GM20000 (cell line): ENCODE results near the gene CATSPER4.

ENCODE experiments used
- DNase-seq: peaks from one replicate; pipeline ENCODE4 v3.0.0; 2012; ENCODE audit warnings: low spot score
- TF ChIP-seq, protein P1 (sequence below): IDR thresholded peaks from 2 replicates; pipeline ENCODE4 v1.5.1; 2012; ENCODE audit warnings: mild to moderate bottlenecking, control low read depth; ENCODE audit errors: extremely low read depth, missing control alignments

Gene CATSPER4

DNA sequence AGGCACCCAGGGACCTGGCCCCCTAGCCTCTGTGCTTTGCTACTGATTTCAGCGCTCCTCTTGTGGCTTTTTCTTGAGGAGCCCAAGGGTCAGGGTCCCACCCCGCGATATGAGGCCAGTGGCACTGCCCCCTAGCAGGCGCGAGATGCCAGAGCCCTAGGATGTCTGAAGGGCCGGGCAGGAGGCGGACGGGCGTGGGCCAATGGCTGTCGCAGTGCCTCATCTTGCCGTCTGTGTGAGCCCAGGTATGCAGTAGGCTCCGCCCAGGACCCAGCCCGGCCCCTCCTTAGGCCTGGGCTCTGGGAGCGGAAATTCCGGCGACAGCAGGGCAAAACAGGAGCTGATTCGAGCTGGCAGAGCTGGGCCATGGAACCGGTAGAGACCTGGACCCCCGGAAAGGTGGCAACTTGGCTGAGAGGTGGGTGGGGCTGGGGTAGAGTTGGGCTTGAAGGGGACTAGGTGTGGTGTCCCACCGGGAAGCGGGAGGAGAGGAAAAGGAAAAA, 13.2 kb upstream of the CATSPER4 start, which contains the start of gene CNKSR1:
TSS of gene CNKSR1 (plus strand) at position 310 of the 503 bp plus-strand sequence. CDS start at position 367, 57 bp downstream.
- TF ChIP-seq, protein P1, sequence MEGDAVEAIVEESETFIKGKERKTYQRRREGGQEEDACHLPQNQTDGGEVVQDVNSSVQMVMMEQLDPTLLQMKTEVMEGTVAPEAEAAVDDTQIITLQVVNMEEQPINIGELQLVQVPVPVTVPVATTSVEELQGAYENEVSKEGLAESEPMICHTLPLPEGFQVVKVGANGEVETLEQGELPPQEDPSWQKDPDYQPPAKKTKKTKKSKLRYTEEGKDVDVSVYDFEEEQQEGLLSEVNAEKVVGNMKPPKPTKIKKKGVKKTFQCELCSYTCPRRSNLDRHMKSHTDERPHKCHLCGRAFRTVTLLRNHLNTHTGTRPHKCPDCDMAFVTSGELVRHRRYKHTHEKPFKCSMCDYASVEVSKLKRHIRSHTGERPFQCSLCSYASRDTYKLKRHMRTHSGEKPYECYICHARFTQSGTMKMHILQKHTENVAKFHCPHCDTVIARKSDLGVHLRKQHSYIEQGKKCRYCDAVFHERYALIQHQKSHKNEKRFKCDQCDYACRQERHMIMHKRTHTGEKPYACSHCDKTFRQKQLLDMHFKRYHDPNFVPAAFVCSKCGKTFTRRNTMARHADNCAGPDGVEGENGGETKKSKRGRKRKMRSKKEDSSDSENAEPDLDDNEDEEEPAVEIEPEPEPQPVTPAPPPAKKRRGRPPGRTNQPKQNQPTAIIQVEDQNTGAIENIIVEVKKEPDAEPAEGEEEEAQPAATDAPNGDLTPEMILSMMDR = no peak
- no peak for DNase-seq

- TF ChIP-seq, protein P1 = no peak
- DNase-seq = no peak
These were observed 10.3 kb upstream of the CATSPER4 start for GRCh38 chr1:26180010-26180506.

DNA sequence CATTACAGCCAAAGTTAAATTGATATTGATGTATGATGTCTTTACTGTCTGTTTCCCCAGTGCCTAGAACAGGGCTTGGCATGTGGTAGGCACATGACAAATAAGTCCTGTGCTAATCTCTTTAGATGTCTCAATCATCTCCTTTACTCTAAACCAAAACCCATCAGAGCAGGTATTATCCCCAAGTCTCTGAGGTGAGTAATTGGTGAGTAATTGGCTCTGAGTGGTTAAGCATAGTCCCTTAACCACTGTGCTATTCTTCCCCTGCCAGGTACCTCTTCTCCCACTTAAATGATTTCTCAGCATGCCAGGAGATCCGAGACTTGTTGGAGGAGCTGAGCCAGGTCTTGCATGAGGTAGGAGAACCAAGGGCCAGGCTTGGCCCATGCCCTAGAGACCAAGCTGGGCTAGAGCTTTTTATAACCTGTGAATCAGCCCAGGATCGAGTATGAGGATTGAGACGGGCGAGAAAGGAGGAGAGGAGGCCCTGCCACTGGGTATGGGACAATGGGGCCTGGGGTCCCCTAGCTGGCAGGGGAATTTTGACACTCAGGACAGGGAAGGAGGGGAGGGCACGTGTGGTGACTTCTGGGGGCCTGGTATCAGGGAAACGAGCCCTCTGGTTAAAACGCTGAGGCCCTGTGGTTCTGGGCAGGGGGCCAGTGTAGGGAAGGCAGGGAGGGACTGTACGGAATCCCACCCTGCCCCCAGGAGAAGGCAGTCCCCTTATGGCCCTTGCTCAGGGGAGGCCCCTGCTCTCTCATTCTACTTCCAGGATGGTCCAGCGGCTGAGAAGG, 8.6 kb upstream of the CATSPER4 start:
- DNase-seq = no peak
- TF ChIP-seq, protein P1 = no peak

DNA sequence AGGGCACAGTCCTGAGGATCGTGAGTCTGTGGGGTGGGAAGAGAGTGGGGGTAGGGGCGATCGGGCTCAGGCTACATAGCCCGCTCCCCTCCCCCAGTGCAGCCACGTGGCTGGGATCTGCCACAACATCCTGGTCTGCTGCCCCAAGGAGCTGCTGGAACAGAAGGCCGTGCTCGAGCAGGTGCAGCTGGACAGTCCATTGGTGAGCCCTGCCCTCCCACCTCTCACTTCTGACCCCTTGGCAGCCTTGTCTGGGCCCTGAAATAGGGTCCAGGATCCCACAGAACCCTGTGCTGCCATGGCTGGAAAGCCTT, 8.1 kb upstream of the CATSPER4 start:
- no peak for DNase-seq
- TF ChIP-seq, protein P1 = no peak

- DNase-seq = peak; percentile 20
- TF ChIP-seq, protein P1 = no peak
These were observed 6.3 kb upstream of the CATSPER4 start for GRCh38 chr1:26184086-26184485.

GRCh38 chr1:26184883-26185282, 5.5 kb upstream of the CATSPER4 start:
- peak; percentile 16 for DNase-seq
- TF ChIP-seq, protein P1 = no peak

DNA sequence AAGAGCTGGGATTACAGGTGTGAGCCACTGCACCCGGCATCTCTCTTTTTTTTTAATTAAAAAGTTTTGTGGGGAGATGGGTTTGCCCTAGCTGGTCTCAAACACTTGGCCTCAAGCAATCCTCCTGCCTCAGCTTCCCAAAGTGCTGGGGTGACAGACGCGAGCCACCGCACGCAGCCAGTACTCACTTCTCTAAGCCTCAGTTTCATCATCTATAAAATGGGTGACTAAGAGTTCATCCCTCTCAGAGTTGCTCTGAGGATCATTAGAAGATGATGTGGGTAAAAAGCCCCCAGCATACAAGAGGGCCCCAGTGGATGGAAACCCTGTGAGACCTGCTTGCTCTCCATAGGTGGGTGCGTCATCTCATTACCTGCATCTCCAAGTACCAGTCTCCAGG, 2.5 kb upstream of the CATSPER4 start:
- TF ChIP-seq, protein P1 = no peak
- DNase-seq = no peak
